Measurements from ENCODE around the gene PAPPA2.

PAPPA2 gene

DNA sequence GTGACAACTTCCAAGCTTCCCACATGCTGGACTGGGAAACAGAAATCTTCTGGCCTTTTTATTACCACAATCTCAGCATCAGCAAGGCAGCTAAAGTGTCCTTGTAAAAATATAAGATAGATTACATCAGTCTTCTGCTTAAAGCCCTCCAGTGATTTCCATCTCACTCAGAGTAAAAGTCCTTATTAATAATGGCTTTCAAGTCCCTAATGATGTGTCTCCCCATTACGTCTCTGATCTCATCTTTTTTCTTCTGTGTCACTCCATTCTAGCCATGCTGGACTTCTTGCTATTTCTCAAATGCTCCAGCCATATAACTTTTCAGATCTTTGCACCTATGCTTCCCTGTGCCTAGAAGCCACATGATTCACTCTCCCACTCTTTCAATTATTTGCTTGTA is 22.1 kb downstream of the PAPPA2 start:
- in situ Hi-C loops (cut with HindIII; ENCODE audit: low sequenced_read_pairs): no loop called here
- no peak overlapping the region for H3K4me3 ChIP-seq (ENCODE audit: low read depth, low read length)
- no peak for DNase-seq (ENCODE audit: low read depth)
- TF ChIP-seq, protein P1, sequence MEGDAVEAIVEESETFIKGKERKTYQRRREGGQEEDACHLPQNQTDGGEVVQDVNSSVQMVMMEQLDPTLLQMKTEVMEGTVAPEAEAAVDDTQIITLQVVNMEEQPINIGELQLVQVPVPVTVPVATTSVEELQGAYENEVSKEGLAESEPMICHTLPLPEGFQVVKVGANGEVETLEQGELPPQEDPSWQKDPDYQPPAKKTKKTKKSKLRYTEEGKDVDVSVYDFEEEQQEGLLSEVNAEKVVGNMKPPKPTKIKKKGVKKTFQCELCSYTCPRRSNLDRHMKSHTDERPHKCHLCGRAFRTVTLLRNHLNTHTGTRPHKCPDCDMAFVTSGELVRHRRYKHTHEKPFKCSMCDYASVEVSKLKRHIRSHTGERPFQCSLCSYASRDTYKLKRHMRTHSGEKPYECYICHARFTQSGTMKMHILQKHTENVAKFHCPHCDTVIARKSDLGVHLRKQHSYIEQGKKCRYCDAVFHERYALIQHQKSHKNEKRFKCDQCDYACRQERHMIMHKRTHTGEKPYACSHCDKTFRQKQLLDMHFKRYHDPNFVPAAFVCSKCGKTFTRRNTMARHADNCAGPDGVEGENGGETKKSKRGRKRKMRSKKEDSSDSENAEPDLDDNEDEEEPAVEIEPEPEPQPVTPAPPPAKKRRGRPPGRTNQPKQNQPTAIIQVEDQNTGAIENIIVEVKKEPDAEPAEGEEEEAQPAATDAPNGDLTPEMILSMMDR (IDR thresholded peaks at IDR 0.05; ENCODE audit: low read depth, low read length, missing control alignments): no peak

DNA sequence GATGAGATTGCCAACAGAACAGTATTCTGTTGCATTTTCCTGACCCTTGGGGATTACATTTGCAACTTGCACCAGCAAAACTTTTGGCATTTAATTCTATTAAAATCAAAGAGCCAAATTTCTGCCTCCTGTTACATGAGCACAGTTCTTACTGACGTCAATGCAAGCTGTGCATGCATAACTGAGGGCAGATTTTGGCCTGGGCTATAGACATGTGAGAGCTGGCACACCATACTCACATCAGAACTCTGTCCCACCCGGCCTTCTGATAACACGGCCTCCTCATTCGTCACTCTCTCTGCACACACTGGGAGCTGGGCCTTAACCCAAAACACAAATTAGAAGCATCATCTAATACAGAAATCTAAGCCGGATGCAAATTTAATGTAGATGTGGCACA is 31.5 kb downstream of the PAPPA2 start:
- no peak for DNase-seq (ENCODE audit: low read depth)
- TF ChIP-seq, protein P1 (IDR thresholded peaks at IDR 0.05; ENCODE audit: low read depth, low read length, missing control alignments): no peak
- no peak overlapping the region for H3K4me3 ChIP-seq (ENCODE audit: low read depth, low read length)
- in situ Hi-C loops (cut with HindIII; ENCODE audit: low sequenced_read_pairs): no loop called here

DNA sequence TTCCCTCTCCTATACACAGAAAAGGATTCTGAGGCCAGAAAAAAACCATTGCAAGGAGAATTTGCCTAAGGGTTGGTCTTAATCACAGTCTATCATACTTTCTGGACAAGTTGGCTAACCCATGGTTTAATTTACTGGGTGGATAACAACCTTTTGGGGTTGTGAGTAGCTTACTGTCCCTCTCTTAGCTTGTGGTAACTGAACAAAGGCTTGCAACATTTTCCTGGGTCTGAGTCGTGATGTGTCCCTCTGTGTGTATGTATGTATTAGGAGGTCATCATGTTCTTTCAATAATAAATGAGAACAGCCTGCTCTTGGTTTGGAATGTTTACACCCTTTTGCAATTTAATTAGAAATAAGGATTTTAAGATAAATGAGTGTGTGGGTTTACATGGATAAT is 36.7 kb downstream of the PAPPA2 start:
- DNase-seq (ENCODE audit: low read depth): no peak
- in situ Hi-C loops (cut with HindIII; ENCODE audit: low sequenced_read_pairs): no loop called here
- TF ChIP-seq, protein P1 (IDR thresholded peaks at IDR 0.05; ENCODE audit: low read depth, low read length, missing control alignments): no peak
- H3K4me3 ChIP-seq (ENCODE audit: low read depth, low read length): no peak overlapping the region

DNA sequence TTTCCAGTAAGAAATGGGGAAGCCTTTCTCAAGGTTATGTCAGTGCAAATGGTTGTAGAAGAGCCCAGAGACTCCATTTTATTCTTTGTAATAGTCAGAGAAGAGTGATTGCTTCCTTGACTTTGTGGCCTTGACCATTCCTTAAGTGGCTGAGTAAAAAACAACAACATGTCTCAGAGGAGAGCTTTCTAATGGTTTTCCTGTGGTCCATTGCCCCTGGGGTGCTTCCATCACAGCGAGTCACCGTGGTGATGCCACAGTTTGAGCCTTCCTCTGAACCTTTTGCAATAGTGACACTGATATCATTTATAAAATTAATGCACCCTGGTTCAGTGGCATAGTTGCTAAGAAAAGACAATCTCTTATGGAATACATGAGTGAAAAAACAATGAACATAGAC is 38.6 kb downstream of the PAPPA2 start:
- no peak overlapping the region for H3K4me3 ChIP-seq (ENCODE audit: low read depth, low read length)
- DNase-seq (ENCODE audit: low read depth): no peak
- in situ Hi-C loops (cut with HindIII; ENCODE audit: low sequenced_read_pairs): no loop called here
- TF ChIP-seq, protein P1 (IDR thresholded peaks at IDR 0.05; ENCODE audit: low read depth, low read length, missing control alignments): no peak

DNA sequence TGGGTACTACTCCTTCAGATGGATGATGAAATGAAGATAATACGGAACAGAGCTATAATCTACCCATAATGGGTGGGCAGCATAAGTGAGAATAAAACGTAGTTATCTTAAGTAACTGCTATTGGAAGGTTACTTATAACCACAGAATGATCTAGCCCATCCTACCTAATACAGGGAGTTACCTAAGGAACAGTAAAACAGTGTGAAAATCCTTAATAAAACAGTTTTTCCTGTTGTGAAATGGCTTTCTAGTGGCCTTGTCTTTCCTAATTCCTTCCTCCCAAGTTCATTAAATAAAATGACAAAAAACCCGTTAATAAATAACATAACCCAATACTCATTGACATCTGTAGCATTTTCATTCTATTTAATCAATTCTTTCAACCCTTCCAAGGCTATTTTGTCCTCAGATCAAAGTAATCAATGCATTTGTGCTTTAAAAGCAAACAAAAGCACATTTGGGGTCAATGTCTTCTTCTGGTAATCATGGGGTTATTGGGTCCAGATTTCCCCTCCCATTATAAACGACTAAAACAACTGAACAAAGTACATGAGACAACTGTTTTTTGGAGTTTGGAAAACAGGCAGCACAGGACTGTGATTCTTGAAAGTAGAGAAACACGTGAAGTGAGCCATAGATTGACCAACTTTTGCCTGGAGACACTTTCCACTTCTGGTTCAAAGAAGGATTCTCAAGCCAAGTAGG is 42.0 kb downstream of the PAPPA2 start:
- DNase-seq (ENCODE audit: low read depth): no peak
- H3K4me3 ChIP-seq (ENCODE audit: low read depth, low read length): no peak overlapping the region
- in situ Hi-C loops (cut with HindIII; ENCODE audit: low sequenced_read_pairs): no loop called here
- TF ChIP-seq, protein P1 (IDR thresholded peaks at IDR 0.05; ENCODE audit: low read depth, low read length, missing control alignments): no peak

DNA sequence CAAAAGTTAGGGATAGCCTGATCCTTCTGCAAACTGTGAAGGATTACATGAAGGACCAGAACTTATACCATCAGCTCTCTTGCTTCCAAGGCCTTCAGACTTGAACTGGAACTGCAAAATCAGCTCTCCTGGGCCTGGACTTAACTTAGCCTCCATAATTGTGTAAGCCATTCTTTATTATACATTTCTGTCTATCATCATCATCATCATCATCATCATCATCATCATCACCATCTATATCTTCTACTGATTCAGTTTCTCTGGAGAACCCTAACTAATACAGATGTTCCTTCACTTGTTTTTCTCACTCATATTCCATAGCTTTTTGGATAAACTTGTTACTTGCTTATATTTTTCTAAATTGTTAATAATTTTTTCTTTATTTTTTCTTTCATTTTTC is 50.0 kb downstream of the PAPPA2 start:
- TF ChIP-seq, protein P1 (IDR thresholded peaks at IDR 0.05; ENCODE audit: low read depth, low read length, missing control alignments): no peak
- in situ Hi-C loops (cut with HindIII; ENCODE audit: low sequenced_read_pairs): no loop called here
- DNase-seq (ENCODE audit: low read depth): no peak

More for the DNA sequence above, 50.0 kb downstream of the PAPPA2 start:
- no peak overlapping the region for H3K4me3 ChIP-seq (ENCODE audit: low read depth, low read length)
